ENCODE data around the gene SLC39A11. TPM values are rescaled to one million over a fixed set of nuclear protein-coding genes. Genes with fewer than 3 reads are reported as not detected.

SLC39A11 gene
- total and polyA plus RNA-seq, 3 donors from 2014 or later: 11.4 to 18.6 (median 18.0) TPM

GRCh38 chr17:73138541-73139138 is 46.2 kb upstream of the SLC39A11 start:
- no peaks in the 10 kb centered on the region for H3K9me3 ChIP-seq
- H3K4me3 ChIP-seq: no peak overlapping the region
- H3K4me1 ChIP-seq: no peaks in the 10 kb centered on the region
- no peaks in the 10 kb centered on the region for H3K36me3 ChIP-seq (ENCODE audit: low read depth, missing control alignments)
- 61 to 79% methylated on average over 8 to 11 of the region's 11 CpGs for WGBS, 2 donors
- no peaks in the 10 kb centered on the region for H3K27me3 ChIP-seq
- no peak for DNase-seq
- intact Hi-C loops (cut with DNase I; ENCODE audit: low total_unique reads): no loop called here
- TF ChIP-seq POLR2A (IDR thresholded peaks at IDR 0.05) (no peak), CTCF (IDR thresholded peaks at IDR 0.05) (no peak)
- no peak overlapping the region for H3K27ac ChIP-seq

- intact Hi-C loops (cut with DNase I; ENCODE audit: low total_unique reads): no loop called here
- TF ChIP-seq CTCF (IDR thresholded peaks at IDR 0.05) (no peak), POLR2A (IDR thresholded peaks at IDR 0.05) (no peak)
- H3K4me1 ChIP-seq: no peaks in the 10 kb centered on the region
- H3K36me3 ChIP-seq (ENCODE audit: low read depth, missing control alignments): no peaks in the 10 kb centered on the region
- no peaks in the 10 kb centered on the region for H3K9me3 ChIP-seq
- no peak overlapping the region for H3K4me3 ChIP-seq
- DNase-seq: no peak
- WGBS, 2 donors: 91 to 95% methylated on average over 2 of the region's 2 CpGs
- H3K27ac ChIP-seq: no peak overlapping the region
- H3K27me3 ChIP-seq: no peaks in the 10 kb centered on the region
These were observed 44.9 kb upstream of the SLC39A11 start for GRCh38 chr17:73137376-73137775.

- DNase-seq: no peak
- TF ChIP-seq CTCF (IDR thresholded peaks at IDR 0.05) (no peak), POLR2A (IDR thresholded peaks at IDR 0.05) (no peak)
- Histone ChIP-seq H3K27ac (no peak overlapping the region), H3K9me3 (no peaks in the 10 kb centered on the region), H3K36me3 (ENCODE audit: low read depth, missing control alignments) (no peaks in the 10 kb centered on the region), H3K4me1 (no peaks in the 10 kb centered on the region), H3K4me3 (no peak overlapping the region), H3K27me3 (no peaks in the 10 kb centered on the region)
- WGBS, 2 donors: 80 to 90% methylated on average over 4 of the region's 4 CpGs
- intact Hi-C loops (cut with DNase I; ENCODE audit: low total_unique reads): no loop called here
These were observed 43.3 kb upstream of the SLC39A11 start for GRCh38 chr17:73135766-73136165.

GRCh38 chr17:73133911-73134649 is 41.6 kb upstream of the SLC39A11 start:
- Histone ChIP-seq H3K27me3 (no peaks in the 10 kb centered on the region), H3K4me1 (no peaks in the 10 kb centered on the region), H3K9me3 (no peaks in the 10 kb centered on the region), H3K27ac (no peak overlapping the region), H3K4me3 (no peak overlapping the region), H3K36me3 (ENCODE audit: low read depth, missing control alignments) (no peaks in the 10 kb centered on the region)
- intact Hi-C loops (cut with DNase I; ENCODE audit: low total_unique reads): no loop called here
- WGBS, 2 donors: 55 to 67% methylated on average over 4 of the region's 4 CpGs
- DNase-seq: no peak
- TF ChIP-seq CTCF (IDR thresholded peaks at IDR 0.05): no peak
- TF ChIP-seq POLR2A (IDR thresholded peaks at IDR 0.05): no peak

Data from testis (tissue), 3 donors.